Lower lobe of right lung (tissue), 2 donors: ENCODE measurements around the gene MSN. TPM values are rescaled to one million over a fixed set of nuclear protein-coding genes. Genes with fewer than 3 reads are reported as not detected.
"Not testable (repeated sequence)": the region's sequence is repeated elsewhere in the genome, so short reads cannot be mapped to it uniquely, and the experiment has no call there.

Experiments
- ATAC-seq, 2 donors: fragments of 200-7000 bp; cut with Tn5 transposase; one replicate each; pipeline ENCODE4 v1.9.1; 2020 to 2022; ENCODE audit warnings: mild to moderate bottlenecking in 2 of 2, moderate library complexity in 2 of 2
- DNase-seq: peaks from one replicate; pipeline ENCODE4 v3.0.0-alpha.2; 2020
- H3K27ac ChIP-seq: fragments of 200-600 bp; one replicate; pipeline ENCODE4 v1.8.0; 2022
- H3K27me3 ChIP-seq: fragments of 200-600 bp; one replicate; pipeline ENCODE4 v1.8.0; 2022; ENCODE audit warnings: low read depth
- H3K36me3 ChIP-seq: fragments of 200-600 bp; one replicate; pipeline ENCODE4 v1.8.0; 2022; ENCODE audit warnings: mild to moderate bottlenecking
- H3K4me1 ChIP-seq: fragments of 200-600 bp; one replicate; pipeline ENCODE4 v1.8.0; 2022
- H3K4me3 ChIP-seq: fragments of 200-600 bp; one replicate; pipeline ENCODE4 v1.8.0; 2022; ENCODE audit warnings: mild to moderate bottlenecking
- H3K9me3 ChIP-seq: fragments of 200-600 bp; one replicate; pipeline ENCODE4 v1.8.0; 2022
- intact Hi-C: fragments of 100-400 bp; cut with DNase I; formaldehyde crosslinking; loops from one replicate; pipeline ENCODE4 v1.11.0; 2022
- long read RNA-seq: library from polyadenylated mRNA; unstranded; transcript quantifications from one replicate; pipeline ENCODE4 v2.0.0, GENCODE V29; 2021
- total RNA-seq: library from RNA; stranded (reverse); fragmentation: NEBNext Ultra II Directional; extraction: Animal tissue kit (Norgen Biotek cat#: 25700); gene quantifications from one replicate; pipeline ENCODE4 v1.2.1, GENCODE V29; 2021
- TF ChIP-seq, protein P1 (sequence below): fragments of 200-600 bp; IDR thresholded peaks from one replicate; pipeline ENCODE4 v1.8.0; 2022; ENCODE audit warnings: antibody characterized with exemption, mild to moderate bottlenecking
- donor health status: DM: no; HTN: yes; CAD: no; lungs with severe emphysema.

MSN gene
- 419 TPM for total RNA-seq
- long read RNA-seq, transcript MSN-201 (13 exons, 3,944 nt): major isoform, 148 of 314 reads
- long read RNA-seq, partial matches to known transcripts: 91 of 314 reads
- long read RNA-seq, other reads (novel, unspliced or antisense): 75 of 314 reads

DNA sequence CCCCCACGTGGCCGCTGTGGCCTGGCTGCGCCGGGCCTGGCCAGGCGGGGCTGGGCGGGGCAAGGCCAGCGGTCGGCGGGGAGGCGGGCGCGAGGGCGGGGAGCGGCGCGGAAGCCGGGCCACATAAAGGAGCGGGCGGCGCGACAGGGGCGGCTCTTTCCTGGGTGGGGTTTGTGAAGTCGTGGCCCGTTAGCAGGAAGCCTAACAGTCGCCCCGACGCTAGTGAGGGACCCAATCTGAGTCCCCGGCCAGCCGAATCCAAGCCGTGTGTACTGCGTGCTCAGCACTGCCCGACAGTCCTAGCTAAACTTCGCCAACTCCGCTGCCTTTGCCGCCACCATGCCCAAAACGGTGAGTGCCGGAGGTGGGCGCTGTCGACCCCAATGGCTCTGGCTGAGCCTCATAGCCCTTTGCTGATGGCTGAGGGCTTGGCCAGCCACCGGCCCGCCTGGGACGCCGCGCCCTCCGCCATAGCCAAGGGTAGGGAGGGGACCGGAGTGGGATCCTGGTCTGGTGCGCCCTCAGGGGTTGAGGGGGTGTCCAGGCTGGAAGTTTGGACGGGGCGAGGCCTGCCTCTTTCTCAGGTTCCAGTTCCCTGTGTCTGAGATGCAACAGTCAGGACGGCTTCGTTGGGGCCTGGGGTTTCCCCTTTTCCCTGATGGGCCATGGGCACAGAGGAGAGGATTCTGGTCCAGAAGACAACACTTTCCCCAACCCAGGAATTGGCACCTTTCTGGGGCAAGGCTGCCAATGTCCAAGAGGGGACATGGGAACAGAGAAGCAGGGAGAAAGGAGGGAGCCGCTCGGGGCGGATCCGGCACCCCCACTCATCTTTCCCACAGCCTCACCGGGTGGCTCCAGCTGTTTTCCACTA is at the start of gene MSN:
Gene MSN (plus strand): TSS at position 152 of the 874 bp plus-strand sequence. CDS start 188 bp downstream, at position 340.
- intact Hi-C loops: no loop called here
- H3K36me3 ChIP-seq: no peaks in the 10 kb centered on the region

DNA sequence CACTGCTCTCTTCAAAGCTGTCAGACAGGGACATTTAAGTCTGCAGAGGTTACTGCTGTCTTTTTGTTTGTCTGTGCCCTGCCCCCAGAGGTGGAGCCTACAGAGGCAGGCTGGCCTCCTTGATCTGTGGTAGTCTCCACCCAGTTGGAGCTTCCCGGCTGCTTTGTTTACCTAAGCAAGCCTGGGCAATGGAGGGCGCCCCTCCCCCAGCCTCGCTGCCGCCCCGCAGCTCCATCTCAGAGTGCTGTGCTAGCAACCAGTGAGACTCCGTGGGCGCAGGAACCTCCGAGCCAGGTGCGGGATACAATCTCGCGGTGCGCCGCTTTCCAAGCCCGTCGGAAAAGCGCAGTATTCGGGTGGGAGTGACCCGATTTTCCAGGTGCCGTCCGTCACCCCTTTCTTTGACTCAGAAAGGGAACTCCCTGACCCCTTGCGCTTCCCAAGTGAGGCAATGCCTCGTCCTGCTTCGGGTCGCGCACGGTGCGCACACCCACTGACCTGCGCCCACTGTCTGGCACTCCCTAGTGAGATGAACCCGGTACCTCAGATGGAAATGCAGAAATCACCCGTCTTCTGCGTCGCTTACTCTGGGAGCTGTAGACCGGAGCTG is 47.3 kb upstream of the MSN start:
- DNase-seq, ATAC-seq, H3K27ac ChIP-seq, H3K4me1 ChIP-seq, intact Hi-C loops, H3K36me3 ChIP-seq, H3K9me3 ChIP-seq, H3K27me3 ChIP-seq, H3K4me3 ChIP-seq: not testable (repeated sequence)

More for the DNA sequence above, at the start of gene MSN:
- Histone ChIP-seq H3K9me3 (no peaks in the 10 kb centered on the region), H3K4me1 (peaks cover 22% of the 10 kb centered on the region), H3K27ac (peak within 1 kb of the TSS; percentile 95), H3K4me3 (peak within 1 kb of the TSS; percentile 77), H3K27me3 (no peaks in the 10 kb centered on the region)
- ATAC-seq (peak; percentile 92 to 96), DNase-seq (peak; percentile 88)
- TF ChIP-seq, protein P1, sequence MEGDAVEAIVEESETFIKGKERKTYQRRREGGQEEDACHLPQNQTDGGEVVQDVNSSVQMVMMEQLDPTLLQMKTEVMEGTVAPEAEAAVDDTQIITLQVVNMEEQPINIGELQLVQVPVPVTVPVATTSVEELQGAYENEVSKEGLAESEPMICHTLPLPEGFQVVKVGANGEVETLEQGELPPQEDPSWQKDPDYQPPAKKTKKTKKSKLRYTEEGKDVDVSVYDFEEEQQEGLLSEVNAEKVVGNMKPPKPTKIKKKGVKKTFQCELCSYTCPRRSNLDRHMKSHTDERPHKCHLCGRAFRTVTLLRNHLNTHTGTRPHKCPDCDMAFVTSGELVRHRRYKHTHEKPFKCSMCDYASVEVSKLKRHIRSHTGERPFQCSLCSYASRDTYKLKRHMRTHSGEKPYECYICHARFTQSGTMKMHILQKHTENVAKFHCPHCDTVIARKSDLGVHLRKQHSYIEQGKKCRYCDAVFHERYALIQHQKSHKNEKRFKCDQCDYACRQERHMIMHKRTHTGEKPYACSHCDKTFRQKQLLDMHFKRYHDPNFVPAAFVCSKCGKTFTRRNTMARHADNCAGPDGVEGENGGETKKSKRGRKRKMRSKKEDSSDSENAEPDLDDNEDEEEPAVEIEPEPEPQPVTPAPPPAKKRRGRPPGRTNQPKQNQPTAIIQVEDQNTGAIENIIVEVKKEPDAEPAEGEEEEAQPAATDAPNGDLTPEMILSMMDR: peak; percentile 5

DNA sequence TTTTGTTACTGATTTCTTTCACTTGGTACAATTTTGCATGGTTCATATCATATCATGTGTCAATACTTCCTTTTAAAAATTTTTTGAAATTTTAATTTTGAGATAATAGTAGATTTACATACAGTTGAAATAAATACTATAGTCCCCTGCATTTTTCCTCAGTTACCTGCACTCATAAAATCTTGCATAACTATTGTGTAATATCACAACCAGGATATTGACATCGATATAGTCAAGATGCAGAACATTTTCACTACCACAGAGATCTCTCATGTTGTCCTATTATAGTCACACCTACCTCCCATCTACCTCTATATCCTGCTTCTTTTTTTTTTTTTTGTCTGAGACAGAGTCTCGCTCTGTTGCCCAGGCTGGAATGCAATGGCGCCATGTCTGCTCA is 36.7 kb upstream of the MSN start:
- Histone ChIP-seq H3K27ac (no peak overlapping the region), H3K4me1 (peaks cover 7% of the 10 kb centered on the region), H3K36me3 (no peaks in the 10 kb centered on the region), H3K9me3 (no peaks in the 10 kb centered on the region), H3K27me3 (no peaks in the 10 kb centered on the region), H3K4me3 (no peak overlapping the region)
- TF ChIP-seq, protein P1: no peak
- DNase-seq (no peak), ATAC-seq (no peak)
- intact Hi-C loops: no loop called here

DNA sequence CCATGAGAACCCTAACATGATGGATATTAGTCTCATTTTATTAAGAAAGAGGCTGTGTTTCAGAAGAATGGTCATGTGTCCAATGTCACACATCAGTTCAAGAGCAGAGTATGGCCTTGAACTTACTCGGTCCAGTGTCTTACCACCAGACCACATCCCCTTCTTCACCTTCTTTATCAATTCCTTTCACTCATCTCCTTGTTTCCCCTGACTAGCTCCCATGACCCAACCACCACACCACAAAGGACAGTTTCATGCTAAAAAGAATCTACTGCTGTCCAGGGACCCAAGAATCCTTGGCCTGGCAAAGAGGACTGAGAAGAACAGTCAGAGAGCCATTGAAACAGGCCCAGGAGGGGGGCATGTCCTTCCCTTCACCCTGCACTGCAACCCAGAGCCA is 33.6 kb upstream of the MSN start:
- Histone ChIP-seq H3K27ac (no peak overlapping the region), H3K9me3 (no peaks in the 10 kb centered on the region), H3K4me3 (no peak overlapping the region), H3K36me3 (no peaks in the 10 kb centered on the region), H3K4me1 (peaks cover 13% of the 10 kb centered on the region), H3K27me3 (no peaks in the 10 kb centered on the region)
- intact Hi-C loops: no loop called here
- DNase-seq (no peak), ATAC-seq (no peak)
- TF ChIP-seq, protein P1: no peak

DNA sequence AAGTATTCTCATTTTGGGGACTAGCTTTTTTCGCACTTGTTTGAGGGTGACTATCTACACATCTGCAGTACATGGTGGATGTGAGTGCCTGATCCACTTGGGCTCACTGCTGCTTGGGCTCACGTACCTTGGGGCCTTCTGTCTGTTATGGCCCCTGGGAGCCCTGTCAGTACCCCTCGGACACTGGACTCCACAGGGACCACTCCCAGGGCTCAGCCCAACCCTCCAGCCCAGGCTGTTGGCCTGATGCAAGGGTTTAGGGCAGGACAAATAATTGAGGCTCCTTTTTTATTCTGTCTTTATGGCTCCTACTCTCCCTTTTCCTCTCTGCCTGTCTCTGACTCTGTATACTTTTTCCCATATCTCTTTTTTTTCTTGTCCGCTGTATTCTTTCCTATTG is 32.7 kb upstream of the MSN start:
- no peaks in the 10 kb centered on the region for H3K27me3 ChIP-seq
- no peaks in the 10 kb centered on the region for H3K36me3 ChIP-seq
- peaks cover 13% of the 10 kb centered on the region for H3K4me1 ChIP-seq
- intact Hi-C loops: no loop called here
- peak overlapping the region; percentile 49 for H3K27ac ChIP-seq
- TF ChIP-seq, protein P1: no peak
- ATAC-seq (no peak), DNase-seq (no peak)
- H3K9me3 ChIP-seq: no peaks in the 10 kb centered on the region
- no peak overlapping the region for H3K4me3 ChIP-seq

- Histone ChIP-seq H3K27ac (peak overlapping the region; percentile 49), H3K4me1 (peaks cover 13% of the 10 kb centered on the region), H3K27me3 (no peaks in the 10 kb centered on the region), H3K4me3 (no peak overlapping the region), H3K36me3 (no peaks in the 10 kb centered on the region), H3K9me3 (no peaks in the 10 kb centered on the region)
- DNase-seq (no peak), ATAC-seq (peak; percentile 62 to 71)
- TF ChIP-seq, protein P1: no peak
- intact Hi-C loops: no loop called here
These were observed 32.1 kb upstream of the MSN start for GRCh38 chrX:65635378-65635777.
